Body of pancreas (tissue), 4 donors: ENCODE measurements around the gene SCN9A. TPM values are rescaled to one million over a fixed set of nuclear protein-coding genes. Genes with fewer than 3 reads are reported as not detected.

ENCODE experiments used
- ATAC-seq: fragments of 150-250 bp; one replicate; pipeline ENCODE4 v1.9.1; 2016
- DNase-seq, 4 donors: peaks; one replicate each; pipeline ENCODE4 v3.0.0-alpha.2; 2019
- H3K27ac ChIP-seq, 4 donors: fragments of 200-600 bp; sonication (generic); 1 replicate in 3 of 4; 2 replicates in 1 of 4; pipeline versions ENCODE4 v1.5.1 to v1.6.1; 2016 to 2019; ENCODE audit warnings: mild to moderate bottlenecking in 1 of 4, mixed read lengths in 1 of 4, moderate library complexity in 1 of 4
- H3K27me3 ChIP-seq, 2 donors: fragments of 200-600 bp; sonication (generic); one replicate each; pipeline ENCODE4 v1.6.0; 2016; ENCODE audit warnings: mild to moderate bottlenecking in 1 of 2
- H3K36me3 ChIP-seq, 2 donors: fragments of 200-600 bp; sonication (generic); replicated peaks in 1 of 2; 2 replicates each; pipeline ENCODE4 v1.5.1; 2016; ENCODE audit warnings: low read depth in 2 of 2; ENCODE audit not compliant: insufficient read depth in 1 of 2
- H3K4me1 ChIP-seq: fragments of 200-600 bp; sonication (generic); one replicate; pipeline ENCODE4 v1.6.0; 2016
- H3K4me3 ChIP-seq, 2 donors: fragments of 200-600 bp; sonication (generic); 1 replicate in 1 of 2; 2 replicates in 1 of 2; pipeline ENCODE4 v1.5.1; 2016 to 2019
- H3K9me3 ChIP-seq, 3 donors: fragments of 200-600 bp; sonication (generic); 1 replicate in 2 of 3; 2 replicates in 1 of 3; pipeline ENCODE4 v1.5.1; 2016
- CTCF ChIP-seq, 7 experiments: fragments of 450-650 bp in 4 of 7; fragments of 200-600 bp in 3 of 7; sonication (generic) in 3 of 7; IDR thresholded peaks; one replicate each; pipeline ENCODE4 v1.5.1; 2016 to 2019; ENCODE audit warnings: antibody characterized with exemption in 7 of 7
- POLR2A ChIP-seq, 3 donors: fragments of 450-650 bp; IDR thresholded peaks; one replicate each; pipeline ENCODE4 v1.6.1; 2016; ENCODE audit warnings: antibody characterized with exemption in 3 of 3, mild to moderate bottlenecking in 2 of 3
- WGBS, 2 donors: methylation state at CpG; one replicate each; pipeline ENCODE4 v1.1.5; 2017; 5-methylcytosine and 5-hydroxymethylcytosine counted together
- intact Hi-C: fragments of 100-400 bp; cut with DNase I; formaldehyde crosslinking; loops from one replicate; pipeline ENCODE4 v1.15.1; 2023
- total RNA-seq, 2 donors: library from RNA; depleted of rRNA; stranded (reverse); fragments of >200 nt; gene quantifications; one replicate each; pipeline ENCODE4 v1.1.0, GENCODE V29; 2016

SCN9A gene
- total RNA-seq, 2 donors from 2014 or later: 9.9 to 11.9 TPM

- DNase-seq (no peak), ATAC-seq (no peak)
- intact Hi-C loops: no loop called here
- no peak overlapping the region for H3K4me3 ChIP-seq
- H3K9me3 ChIP-seq: no peaks in the 10 kb centered on the region
- TF ChIP-seq CTCF (IDR thresholded peaks at IDR 0.05) (no peak), POLR2A (IDR thresholded peaks at IDR 0.05) (no peak)
- H3K27me3 ChIP-seq: no peaks in the 10 kb centered on the region
- H3K4me1 ChIP-seq: peaks cover 14% of the 10 kb centered on the region
- no peaks in the 10 kb centered on the region for H3K36me3 ChIP-seq
- 45 to 60% methylated on average over 3 of the region's 3 CpGs for WGBS, 2 donors
- H3K27ac ChIP-seq: no peak overlapping the region
Measured at GRCh38 chr2:166156985-166157490, 218.7 kb downstream of the SCN9A start.

GRCh38 chr2:166155589-166155988 lies 220.2 kb downstream of the SCN9A start:
- Histone ChIP-seq H3K27me3 (no peaks in the 10 kb centered on the region), H3K27ac (no peak overlapping the region), H3K4me3 (no peak overlapping the region), H3K36me3 (no peaks in the 10 kb centered on the region), H3K4me1 (peaks cover 14% of the 10 kb centered on the region), H3K9me3 (no peaks in the 10 kb centered on the region)
- no peak for DNase-seq
- no peak for ATAC-seq
- 73 to 86% methylated on average over 2 of the region's 2 CpGs for WGBS, 2 donors
- intact Hi-C loops: no loop called here
- no peak for TF ChIP-seq CTCF (IDR thresholded peaks at IDR 0.05)
- TF ChIP-seq POLR2A (IDR thresholded peaks at IDR 0.05): no peak

- DNase-seq: no peak
- TF ChIP-seq POLR2A (IDR thresholded peaks at IDR 0.05) (no peak), CTCF (IDR thresholded peaks at IDR 0.05) (no peak)
- Histone ChIP-seq H3K27me3 (no peaks in the 10 kb centered on the region), H3K9me3 (no peaks in the 10 kb centered on the region), H3K36me3 (no peaks in the 10 kb centered on the region), H3K27ac (no peak overlapping the region), H3K4me1 (peaks cover 14% of the 10 kb centered on the region), H3K4me3 (no peak overlapping the region)
- 72 to 83% methylated on average over 3 of the region's 3 CpGs for WGBS, 2 donors
- intact Hi-C loops: no loop called here
- ATAC-seq: no peak
Measured at GRCh38 chr2:166154685-166155338, 220.9 kb downstream of the SCN9A start.

GRCh38 chr2:166152064-166152463 lies 223.7 kb downstream of the SCN9A start:
- Histone ChIP-seq H3K4me1 (peaks cover 5% of the 10 kb centered on the region), H3K27me3 (no peaks in the 10 kb centered on the region), H3K9me3 (no peaks in the 10 kb centered on the region), H3K4me3 (no peak overlapping the region), H3K27ac (no peak overlapping the region), H3K36me3 (no peaks in the 10 kb centered on the region)
- no peak for ATAC-seq
- no peak for DNase-seq
- TF ChIP-seq CTCF (IDR thresholded peaks at IDR 0.05) (no peak), POLR2A (IDR thresholded peaks at IDR 0.05) (no peak)
- intact Hi-C loops: no loop called here
